Measurements from ENCODE around the gene TBC1D2.

Gene TBC1D2

GRCh38 chr9:98211260-98211659, 44.2 kb downstream of the TBC1D2 start:
- ChIA-PET CTCF (interaction anchor here (1.5 to 1.7 kb wide), 3 partner anchors 12 to 137 kb away, joined by 5 to 6 read pairs (median 5); no protein-coding TSS in a partner anchor), POLR2A (no interaction called here)
- TF ChIP-seq ZNF501 (tag by site-specific recombination; IDR thresholded peaks at IDR 0.05), result no peak
- no peak for TF ChIP-seq BCL6B (tag by site-specific recombination; IDR thresholded peaks at IDR 0.05)
- TF ChIP-seq ZSCAN4 (tag by site-specific recombination; IDR thresholded peaks at IDR 0.05), result no peak
- TF ChIP-seq ZNF530 (tag by site-specific recombination; IDR thresholded peaks at IDR 0.05; ENCODE audit: low read depth), result no peak
- TF ChIP-seq ZNF776 (tag by site-specific recombination; IDR thresholded peaks at IDR 0.05; ENCODE audit: borderline replicate concordance), result no peak
- no peak for TF ChIP-seq RBAK (tag by site-specific recombination; IDR thresholded peaks at IDR 0.05)
- no peak for TF ChIP-seq ZNF404 (tag by site-specific recombination; IDR thresholded peaks at IDR 0.05)
- TF ChIP-seq ZIC2 (tag by site-specific recombination; IDR thresholded peaks at IDR 0.05), result no peak
- no peak for TF ChIP-seq ZBTB49 (tag by site-specific recombination; IDR thresholded peaks at IDR 0.05; ENCODE audit: low read depth)
- TF ChIP-seq KLF10 (tag by site-specific recombination; IDR thresholded peaks at IDR 0.05), result no peak
- no peak for TF ChIP-seq OSR2 (tag by site-specific recombination; IDR thresholded peaks at IDR 0.05)
- TF ChIP-seq PRDM4 (tag by site-specific recombination; IDR thresholded peaks at IDR 0.05), result no peak
- no peak for TF ChIP-seq ZNF623 (tag by site-specific recombination; IDR thresholded peaks at IDR 0.05)
- TF ChIP-seq ZBTB21 (tag by site-specific recombination; IDR thresholded peaks at IDR 0.05), result no peak
- Histone ChIP-seq H3K36me3 (ENCODE audit: control insufficient read depth in 2 of 2, insufficient read depth in 1 of 2, low read length in 2 of 2) (peaks cover 0 to 6% of the 10 kb centered on the region in 2 experiments; a peak in 1 of 3 replicates), H3K9me3 (ENCODE audit: control insufficient read depth, insufficient read depth, low read depth, low read length) (no peaks in the 10 kb centered on the region), H3K27ac (ENCODE audit: extremely low read depth, low read depth, low read length) (no peak overlapping the region), H3K4me1 (ENCODE audit: control insufficient read depth, insufficient read depth, low read length) (no peaks in the 10 kb centered on the region), H3K4me3 (ENCODE audit: low read depth, low read length) (no peak overlapping the region)

GRCh38 chr9:98210435-98210834, 45.0 kb downstream of the TBC1D2 start:
- Histone ChIP-seq H3K9me3 (ENCODE audit: control insufficient read depth, insufficient read depth, low read depth, low read length) (no peaks in the 10 kb centered on the region), H3K4me3 (ENCODE audit: low read depth, low read length) (no peak overlapping the region), H3K4me1 (ENCODE audit: control insufficient read depth, insufficient read depth, low read length) (no peaks in the 10 kb centered on the region), H3K36me3 (ENCODE audit: control insufficient read depth in 2 of 2, insufficient read depth in 1 of 2, low read length in 2 of 2) (peaks cover 0 to 6% of the 10 kb centered on the region in 2 experiments; a peak in 1 of 3 replicates), H3K27ac (ENCODE audit: extremely low read depth, low read depth, low read length) (no peak overlapping the region)
- POLR2A ChIA-PET, result no interaction called here
- CTCF ChIA-PET, result interaction anchor here (1.5 kb wide), 1 partner anchor 12 kb away, joined by 5 read pairs; no protein-coding TSS in a partner anchor
- TF ChIP-seq ZNF626 (tag by site-specific recombination; IDR thresholded peaks at IDR 0.05) (no peak), GLIS1 (tag by site-specific recombination; IDR thresholded peaks at IDR 0.05) (peak; percentile 79), ZBTB49 (tag by site-specific recombination; IDR thresholded peaks at IDR 0.05; ENCODE audit: low read depth) (no peak), GLIS2 (tag by site-specific recombination; IDR thresholded peaks at IDR 0.05) (no peak), ZNF211 (tag by site-specific recombination; IDR thresholded peaks at IDR 0.05; ENCODE audit: low read depth) (no peak), ZBTB1 (tag by site-specific recombination; IDR thresholded peaks at IDR 0.05) (no peak), GFI1B (tag by site-specific recombination; IDR thresholded peaks at IDR 0.05) (no peak), KLF16 (tag by site-specific recombination; IDR thresholded peaks at IDR 0.05) (no peak)
